ENCODE results near the gene HLTF. TPM values are rescaled to one million over a fixed set of nuclear protein-coding genes. Genes with fewer than 3 reads are reported as not detected.

The HLTF gene
- total RNA-seq, 1 donor: 56.6 TPM

- no peak overlapping the region for H3K4me3 ChIP-seq (ENCODE audit: low read depth, low read length)
- TF ChIP-seq, protein P1, sequence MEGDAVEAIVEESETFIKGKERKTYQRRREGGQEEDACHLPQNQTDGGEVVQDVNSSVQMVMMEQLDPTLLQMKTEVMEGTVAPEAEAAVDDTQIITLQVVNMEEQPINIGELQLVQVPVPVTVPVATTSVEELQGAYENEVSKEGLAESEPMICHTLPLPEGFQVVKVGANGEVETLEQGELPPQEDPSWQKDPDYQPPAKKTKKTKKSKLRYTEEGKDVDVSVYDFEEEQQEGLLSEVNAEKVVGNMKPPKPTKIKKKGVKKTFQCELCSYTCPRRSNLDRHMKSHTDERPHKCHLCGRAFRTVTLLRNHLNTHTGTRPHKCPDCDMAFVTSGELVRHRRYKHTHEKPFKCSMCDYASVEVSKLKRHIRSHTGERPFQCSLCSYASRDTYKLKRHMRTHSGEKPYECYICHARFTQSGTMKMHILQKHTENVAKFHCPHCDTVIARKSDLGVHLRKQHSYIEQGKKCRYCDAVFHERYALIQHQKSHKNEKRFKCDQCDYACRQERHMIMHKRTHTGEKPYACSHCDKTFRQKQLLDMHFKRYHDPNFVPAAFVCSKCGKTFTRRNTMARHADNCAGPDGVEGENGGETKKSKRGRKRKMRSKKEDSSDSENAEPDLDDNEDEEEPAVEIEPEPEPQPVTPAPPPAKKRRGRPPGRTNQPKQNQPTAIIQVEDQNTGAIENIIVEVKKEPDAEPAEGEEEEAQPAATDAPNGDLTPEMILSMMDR (IDR thresholded peaks at IDR 0.05; ENCODE audit: insufficient read depth, low read depth, low read length): no peak
- no peak for DNase-seq (ENCODE audit: low read depth)
Measured at GRCh38 chr3:149090461-149090860, 4.1 kb upstream of the HLTF start.

GRCh38 chr3:149089395-149089794 is 3.1 kb upstream of the HLTF start:
- DNase-seq (ENCODE audit: low read depth): no peak
- H3K4me3 ChIP-seq (ENCODE audit: low read depth, low read length): no peak overlapping the region
- TF ChIP-seq, protein P1 (IDR thresholded peaks at IDR 0.05; ENCODE audit: insufficient read depth, low read depth, low read length): no peak

DNA sequence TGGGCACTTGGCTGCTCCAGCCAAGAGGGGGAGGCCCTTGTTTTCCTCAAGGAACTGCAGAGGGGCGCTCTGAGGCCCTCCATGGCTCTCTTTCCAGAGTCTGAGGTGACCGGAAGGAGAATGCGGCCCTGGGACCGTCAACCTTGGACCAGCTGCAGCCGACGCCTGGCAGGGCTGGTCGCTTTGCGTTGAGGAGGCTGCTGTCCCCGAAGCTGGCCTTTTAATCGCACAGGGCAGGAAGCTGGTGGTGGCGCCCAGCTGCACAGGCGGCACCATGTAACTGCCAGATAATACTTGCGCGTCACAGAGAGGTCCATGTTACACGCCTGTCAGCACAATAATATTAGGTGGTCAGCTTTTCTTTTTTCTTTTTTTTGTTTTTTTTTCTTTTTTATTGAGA is 875 bp upstream of the HLTF start:
- DNase-seq (ENCODE audit: low read depth): no peak
- H3K4me3 ChIP-seq (ENCODE audit: low read depth, low read length): no peak overlapping the region
- TF ChIP-seq, protein P1 (IDR thresholded peaks at IDR 0.05; ENCODE audit: insufficient read depth, low read depth, low read length): no peak

DNA sequence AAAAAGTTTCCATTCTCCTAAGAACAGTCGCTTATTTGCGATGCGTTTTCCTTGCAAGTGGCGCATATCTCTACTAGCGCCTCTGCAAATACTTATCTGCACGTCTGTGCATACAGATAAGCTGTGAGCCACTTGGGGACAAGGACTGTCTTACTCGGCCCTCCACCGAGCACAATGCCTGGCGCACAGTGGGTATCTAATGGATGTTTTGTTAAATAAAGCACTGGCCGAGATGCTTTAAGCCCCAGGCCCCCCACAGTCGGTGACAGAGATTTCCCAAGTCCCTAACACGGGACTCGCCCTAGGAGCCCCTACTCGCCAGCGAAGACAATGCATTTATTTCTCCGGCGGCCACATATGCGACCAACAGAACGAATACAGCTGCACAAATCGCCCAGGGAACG is 503 bp downstream of the HLTF start:
- TF ChIP-seq, protein P1 (IDR thresholded peaks at IDR 0.05; ENCODE audit: insufficient read depth, low read depth, low read length): no peak
- peak overlapping the region; percentile 76 for H3K4me3 ChIP-seq (ENCODE audit: low read depth, low read length)
- peak; percentile 50 for DNase-seq (ENCODE audit: low read depth)

DNA sequence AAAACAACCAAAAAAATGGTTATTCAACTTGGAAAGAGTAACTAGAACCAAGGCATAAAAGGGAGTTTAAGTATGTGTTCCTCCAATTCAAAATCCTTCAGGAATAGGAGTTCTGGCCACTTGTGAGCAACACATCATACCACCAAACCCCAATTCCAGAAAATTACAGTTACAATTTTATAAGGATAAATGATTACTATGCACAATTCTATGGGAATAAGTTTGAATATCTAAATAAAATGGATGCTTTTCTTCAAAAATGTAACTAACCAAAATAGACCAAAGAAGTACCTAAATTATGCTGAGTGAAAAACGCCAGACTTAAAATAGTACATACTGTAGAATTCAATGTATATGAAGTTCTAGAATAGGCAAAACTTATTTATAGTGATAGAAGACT is 4.6 kb downstream of the HLTF start:
- H3K4me3 ChIP-seq (ENCODE audit: low read depth, low read length): no peak overlapping the region
- TF ChIP-seq, protein P1 (IDR thresholded peaks at IDR 0.05; ENCODE audit: insufficient read depth, low read depth, low read length): no peak
- DNase-seq (ENCODE audit: low read depth): no peak

DNA sequence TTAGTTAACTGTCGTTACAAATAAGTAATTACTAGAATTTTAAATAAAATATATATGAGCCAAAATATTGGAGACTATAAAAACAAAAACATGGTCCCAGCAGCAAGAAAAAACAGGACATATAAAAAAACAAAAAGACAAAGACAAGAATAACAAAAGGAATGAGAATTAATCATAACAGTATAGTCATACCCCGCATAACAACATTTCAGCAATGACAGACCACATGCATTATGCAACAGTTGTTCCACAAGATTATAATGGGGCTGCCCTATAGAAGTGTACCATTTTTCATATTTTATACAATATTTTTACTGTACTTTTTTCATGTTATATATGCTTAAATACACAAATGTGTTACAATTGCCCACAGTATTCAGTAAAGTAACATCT is 5.6 kb downstream of the HLTF start:
- DNase-seq (ENCODE audit: low read depth): peak; percentile 28
- TF ChIP-seq, protein P1 (IDR thresholded peaks at IDR 0.05; ENCODE audit: insufficient read depth, low read depth, low read length): no peak
- no peak overlapping the region for H3K4me3 ChIP-seq (ENCODE audit: low read depth, low read length)

DNA sequence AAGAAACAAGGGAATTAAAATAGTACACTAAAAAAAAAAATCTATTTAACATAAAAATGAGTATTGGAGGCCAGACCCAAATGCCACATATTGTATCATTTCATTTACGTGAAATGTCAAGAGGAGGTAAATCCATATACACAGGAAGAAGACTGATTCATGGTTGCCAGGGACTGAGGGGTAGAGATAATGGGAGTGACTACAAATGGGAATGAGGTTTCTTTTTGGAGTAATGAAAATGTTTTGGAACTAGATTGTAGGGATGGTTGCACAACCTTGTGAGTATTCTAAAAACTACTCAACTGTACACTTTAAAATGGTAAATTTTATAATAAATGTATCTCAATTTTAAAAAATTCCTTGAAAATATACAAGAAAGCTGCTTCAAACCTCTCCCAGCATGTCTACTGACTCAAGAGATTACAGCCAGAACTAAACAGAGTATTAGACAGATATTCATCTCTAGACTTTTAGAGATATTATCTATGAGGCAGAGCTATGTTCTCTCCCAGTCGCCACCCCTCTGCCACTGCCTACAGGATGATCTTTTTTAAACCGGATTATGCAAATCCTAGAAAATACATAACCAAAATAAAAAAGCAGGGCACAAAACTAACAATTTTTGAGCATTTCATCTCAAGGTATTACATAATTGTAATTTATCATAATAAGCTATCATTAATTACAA is 6.2 kb downstream of the HLTF start:
- peak; percentile 27 for DNase-seq (ENCODE audit: low read depth)
- no peak overlapping the region for H3K4me3 ChIP-seq (ENCODE audit: low read depth, low read length)
- TF ChIP-seq, protein P1 (IDR thresholded peaks at IDR 0.05; ENCODE audit: insufficient read depth, low read depth, low read length): no peak

Measured in fibroblast of villous mesenchyme (primary cell).